Measurements from ENCODE around the gene NCF4. TPM values are rescaled to one million over a fixed set of nuclear protein-coding genes. Genes with fewer than 3 reads are reported as not detected.

NCF4 gene
- total RNA-seq, 1 experiment from 2014 or later: not detected

DNA sequence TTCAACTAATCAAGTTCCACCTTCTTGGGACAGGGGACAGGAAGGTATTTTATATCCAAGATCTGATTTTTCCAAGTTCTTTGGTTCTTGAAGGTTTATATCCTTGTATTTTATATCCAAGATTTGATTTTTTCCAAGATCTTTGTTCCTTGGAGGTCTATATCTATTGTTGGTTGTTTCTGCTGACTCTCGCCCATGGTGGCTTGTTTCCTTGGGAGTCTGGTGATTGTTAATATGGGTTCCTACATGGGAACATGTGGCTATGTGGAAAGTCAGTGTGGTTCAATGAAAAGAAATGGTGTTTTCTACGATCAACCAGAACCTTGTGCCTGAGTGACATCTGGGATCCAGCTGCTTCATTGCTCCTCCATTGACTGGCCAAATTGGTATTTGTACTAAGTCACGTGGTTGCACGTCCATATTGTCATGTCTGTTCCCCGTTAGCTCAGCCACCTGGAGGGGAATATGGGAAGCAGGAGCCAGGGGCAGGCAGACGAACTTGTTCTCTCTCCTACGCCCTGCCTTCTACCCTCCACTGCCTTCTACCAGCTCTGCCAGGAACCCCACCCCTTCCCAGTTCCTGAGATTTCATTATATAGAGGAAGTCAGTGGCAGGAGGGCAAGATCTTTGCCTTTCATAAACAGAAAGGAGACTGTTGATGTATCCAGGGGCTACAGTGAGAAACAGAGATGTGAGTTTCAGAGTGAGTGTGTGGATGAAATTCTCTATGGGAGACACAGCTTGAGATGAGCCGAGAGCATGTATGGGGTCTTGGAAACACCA is 41.5 kb downstream of the NCF4 start:
- Histone ChIP-seq H3K4me1 (ENCODE audit: control insufficient read depth, insufficient read depth, low read length) (no peaks in the 10 kb centered on the region), H3K9me3 (ENCODE audit: control insufficient read depth, insufficient read depth, low read depth, low read length) (no peaks in the 10 kb centered on the region), H3K27ac (ENCODE audit: low read length) (no peak overlapping the region), H3K4me3 (ENCODE audit: low read depth in 2 of 2, low read length in 2 of 2) (no peak overlapping the region), H3K27me3 (ENCODE audit: control insufficient read depth, insufficient read depth, low read length) (no peaks in the 10 kb centered on the region), H3K36me3 (ENCODE audit: control insufficient read depth, insufficient read depth, low read length) (no peaks in the 10 kb centered on the region)
- BruUV-seq (replicated peaks): no TSS peak
- ATAC-seq: no peak
- in situ Hi-C loops (cut with HindIII; ENCODE audit: low pct_unique_long_range_greater_than_20kb, low sequenced_read_pairs): no loop called here
- ChIA-PET CTCF (no interaction called here), POLR2A (no interaction called here)
- intact Hi-C loops (cut with micrococcal nuclease; ENCODE audit: unreplicated experiment): no loop called here
- TF ChIP-seq POLR2AphosphoS5 (IDR thresholded peaks at IDR 0.05; ENCODE audit: low read depth, low read length): no peak
- no peak for TF ChIP-seq SIN3A (IDR thresholded peaks at IDR 0.05; ENCODE audit: borderline replicate concordance, insufficient read depth, low read depth, low read length)
- no peak for TF ChIP-seq TCF7L2 (IDR thresholded peaks at IDR 0.05; ENCODE audit: low read depth, low read length)
- TF ChIP-seq, protein P1, sequence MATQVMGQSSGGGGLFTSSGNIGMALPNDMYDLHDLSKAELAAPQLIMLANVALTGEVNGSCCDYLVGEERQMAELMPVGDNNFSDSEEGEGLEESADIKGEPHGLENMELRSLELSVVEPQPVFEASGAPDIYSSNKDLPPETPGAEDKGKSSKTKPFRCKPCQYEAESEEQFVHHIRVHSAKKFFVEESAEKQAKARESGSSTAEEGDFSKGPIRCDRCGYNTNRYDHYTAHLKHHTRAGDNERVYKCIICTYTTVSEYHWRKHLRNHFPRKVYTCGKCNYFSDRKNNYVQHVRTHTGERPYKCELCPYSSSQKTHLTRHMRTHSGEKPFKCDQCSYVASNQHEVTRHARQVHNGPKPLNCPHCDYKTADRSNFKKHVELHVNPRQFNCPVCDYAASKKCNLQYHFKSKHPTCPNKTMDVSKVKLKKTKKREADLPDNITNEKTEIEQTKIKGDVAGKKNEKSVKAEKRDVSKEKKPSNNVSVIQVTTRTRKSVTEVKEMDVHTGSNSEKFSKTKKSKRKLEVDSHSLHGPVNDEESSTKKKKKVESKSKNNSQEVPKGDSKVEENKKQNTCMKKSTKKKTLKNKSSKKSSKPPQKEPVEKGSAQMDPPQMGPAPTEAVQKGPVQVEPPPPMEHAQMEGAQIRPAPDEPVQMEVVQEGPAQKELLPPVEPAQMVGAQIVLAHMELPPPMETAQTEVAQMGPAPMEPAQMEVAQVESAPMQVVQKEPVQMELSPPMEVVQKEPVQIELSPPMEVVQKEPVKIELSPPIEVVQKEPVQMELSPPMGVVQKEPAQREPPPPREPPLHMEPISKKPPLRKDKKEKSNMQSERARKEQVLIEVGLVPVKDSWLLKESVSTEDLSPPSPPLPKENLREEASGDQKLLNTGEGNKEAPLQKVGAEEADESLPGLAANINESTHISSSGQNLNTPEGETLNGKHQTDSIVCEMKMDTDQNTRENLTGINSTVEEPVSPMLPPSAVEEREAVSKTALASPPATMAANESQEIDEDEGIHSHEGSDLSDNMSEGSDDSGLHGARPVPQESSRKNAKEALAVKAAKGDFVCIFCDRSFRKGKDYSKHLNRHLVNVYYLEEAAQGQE (IDR thresholded peaks at IDR 0.05; ENCODE audit: insufficient read depth in 1 of 2, low read depth in 2 of 2, low read length in 1 of 2): no peak
- TF ChIP-seq, protein P2, sequence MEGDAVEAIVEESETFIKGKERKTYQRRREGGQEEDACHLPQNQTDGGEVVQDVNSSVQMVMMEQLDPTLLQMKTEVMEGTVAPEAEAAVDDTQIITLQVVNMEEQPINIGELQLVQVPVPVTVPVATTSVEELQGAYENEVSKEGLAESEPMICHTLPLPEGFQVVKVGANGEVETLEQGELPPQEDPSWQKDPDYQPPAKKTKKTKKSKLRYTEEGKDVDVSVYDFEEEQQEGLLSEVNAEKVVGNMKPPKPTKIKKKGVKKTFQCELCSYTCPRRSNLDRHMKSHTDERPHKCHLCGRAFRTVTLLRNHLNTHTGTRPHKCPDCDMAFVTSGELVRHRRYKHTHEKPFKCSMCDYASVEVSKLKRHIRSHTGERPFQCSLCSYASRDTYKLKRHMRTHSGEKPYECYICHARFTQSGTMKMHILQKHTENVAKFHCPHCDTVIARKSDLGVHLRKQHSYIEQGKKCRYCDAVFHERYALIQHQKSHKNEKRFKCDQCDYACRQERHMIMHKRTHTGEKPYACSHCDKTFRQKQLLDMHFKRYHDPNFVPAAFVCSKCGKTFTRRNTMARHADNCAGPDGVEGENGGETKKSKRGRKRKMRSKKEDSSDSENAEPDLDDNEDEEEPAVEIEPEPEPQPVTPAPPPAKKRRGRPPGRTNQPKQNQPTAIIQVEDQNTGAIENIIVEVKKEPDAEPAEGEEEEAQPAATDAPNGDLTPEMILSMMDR (IDR thresholded peaks at IDR 0.05): no peak
- no peak for DNase-seq (ENCODE audit: low read depth, low spot score)

DNA sequence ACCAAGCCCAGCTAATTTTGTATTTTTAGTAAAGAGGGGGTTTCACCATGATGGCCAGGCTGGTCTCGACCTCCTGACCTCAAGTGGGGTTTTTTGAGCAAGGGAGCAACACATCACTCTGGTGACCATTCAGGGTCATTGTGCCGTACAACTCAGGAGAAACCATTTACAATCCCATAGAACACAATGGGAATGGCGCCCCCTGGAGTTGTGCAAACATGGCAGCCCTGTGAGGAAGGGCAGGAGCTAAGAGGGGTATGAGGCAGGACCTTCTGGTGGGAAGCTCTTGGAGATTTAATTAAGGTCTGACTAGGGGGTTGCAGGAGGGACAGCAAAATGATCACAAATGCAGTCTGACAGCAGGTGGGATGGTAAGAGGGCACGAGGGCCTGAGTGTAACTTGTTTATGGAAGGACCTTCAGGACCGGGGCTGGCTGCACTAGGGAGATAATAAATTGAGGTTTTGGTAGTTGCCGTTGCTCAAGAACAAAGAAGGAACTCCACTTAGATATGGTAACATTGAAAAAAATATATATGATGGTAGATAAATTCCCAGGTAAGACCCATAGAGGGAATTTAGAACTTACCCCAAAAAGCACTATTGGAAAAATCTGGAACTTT is 43.6 kb downstream of the NCF4 start:
- TF ChIP-seq, protein P2 (IDR thresholded peaks at IDR 0.05): peak; percentile 25; the same call in 1 of the 2 replicates
- no peak for TF ChIP-seq SIN3A (IDR thresholded peaks at IDR 0.05; ENCODE audit: borderline replicate concordance, insufficient read depth, low read depth, low read length)
- TF ChIP-seq TCF7L2 (IDR thresholded peaks at IDR 0.05; ENCODE audit: low read depth, low read length): no peak
- TF ChIP-seq, protein P1 (IDR thresholded peaks at IDR 0.05; ENCODE audit: insufficient read depth in 1 of 2, low read depth in 2 of 2, low read length in 1 of 2): no peak
- no peak for TF ChIP-seq POLR2AphosphoS5 (IDR thresholded peaks at IDR 0.05; ENCODE audit: low read depth, low read length)
- H3K27ac ChIP-seq (ENCODE audit: low read length): no peak overlapping the region
- H3K9me3 ChIP-seq (ENCODE audit: control insufficient read depth, insufficient read depth, low read depth, low read length): no peaks in the 10 kb centered on the region
- DNase-seq (ENCODE audit: low read depth, low spot score): no peak
- in situ Hi-C loops (cut with HindIII; ENCODE audit: low pct_unique_long_range_greater_than_20kb, low sequenced_read_pairs) (no loop called here), intact Hi-C loops (cut with micrococcal nuclease; ENCODE audit: unreplicated experiment) (no loop called here)
- ATAC-seq: no peak
- BruUV-seq (replicated peaks): no TSS peak
- H3K36me3 ChIP-seq (ENCODE audit: control insufficient read depth, insufficient read depth, low read length): no peaks in the 10 kb centered on the region
- POLR2A ChIA-PET: interaction anchor here (0.6 kb wide), 1 partner anchor 8 kb away, joined by 3 read pairs; no protein-coding TSS in a partner anchor
- no peaks in the 10 kb centered on the region for H3K27me3 ChIP-seq (ENCODE audit: control insufficient read depth, insufficient read depth, low read length)
- H3K4me3 ChIP-seq (ENCODE audit: low read depth in 2 of 2, low read length in 2 of 2): no peak overlapping the region
- CTCF ChIA-PET: no interaction called here
- H3K4me1 ChIP-seq (ENCODE audit: control insufficient read depth, insufficient read depth, low read length): no peaks in the 10 kb centered on the region

Measured in Panc1 (cell line).